Inflammatory macrophage treated with lipopolysaccharide for 4 hours (primary cell): ENCODE measurements around the gene FGD5.

Experiments
- DNase-seq: peaks from one replicate; pipeline ENCODE4 v3.0.0-alpha.2; 2020

Gene FGD5

DNA sequence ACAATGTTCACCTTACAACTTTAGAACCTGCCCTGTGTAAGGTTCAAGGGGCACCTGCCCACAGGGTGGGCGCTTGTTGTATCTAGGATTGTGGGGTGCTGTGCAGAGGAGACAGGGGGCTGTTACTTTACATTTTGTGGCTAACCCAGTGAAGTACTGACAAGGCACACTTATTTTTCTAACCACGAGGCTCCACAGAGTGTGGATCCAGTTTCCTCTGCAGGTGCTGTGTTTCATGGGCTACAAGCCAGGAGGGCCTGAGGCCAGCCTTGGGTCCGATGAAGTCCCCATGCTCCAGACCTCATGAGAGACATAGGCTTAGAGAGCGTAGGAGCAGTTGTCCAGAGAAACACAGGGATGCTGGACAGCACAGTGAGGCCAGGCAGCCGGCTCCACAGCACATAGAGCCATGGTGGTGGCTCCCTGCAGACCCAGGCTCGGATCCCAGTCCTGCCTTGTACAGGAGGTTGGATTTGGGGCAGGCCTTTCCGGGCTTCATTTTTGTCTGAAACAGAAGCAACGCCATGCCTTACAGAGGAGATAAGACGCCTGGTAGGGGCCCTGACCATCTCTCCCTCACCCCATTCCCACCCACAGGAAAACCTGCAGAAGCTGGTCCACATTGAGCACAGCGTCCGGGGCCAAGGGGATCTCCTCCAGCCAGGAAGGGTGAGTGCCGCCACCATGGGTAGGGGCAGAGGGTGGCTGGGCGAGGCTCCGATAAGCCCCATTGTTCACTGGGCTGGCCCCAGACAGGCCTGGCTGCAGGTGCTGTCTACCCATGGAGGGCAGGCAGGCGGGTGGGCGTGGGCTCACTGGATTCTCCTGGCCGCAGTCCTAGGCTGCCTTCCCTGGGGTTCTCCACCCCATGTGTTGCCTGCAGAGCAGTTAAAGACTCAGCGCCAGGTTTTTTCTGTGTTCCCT lies 88.5 kb downstream of the FGD5 start:
- DNase-seq, result no peak

DNA sequence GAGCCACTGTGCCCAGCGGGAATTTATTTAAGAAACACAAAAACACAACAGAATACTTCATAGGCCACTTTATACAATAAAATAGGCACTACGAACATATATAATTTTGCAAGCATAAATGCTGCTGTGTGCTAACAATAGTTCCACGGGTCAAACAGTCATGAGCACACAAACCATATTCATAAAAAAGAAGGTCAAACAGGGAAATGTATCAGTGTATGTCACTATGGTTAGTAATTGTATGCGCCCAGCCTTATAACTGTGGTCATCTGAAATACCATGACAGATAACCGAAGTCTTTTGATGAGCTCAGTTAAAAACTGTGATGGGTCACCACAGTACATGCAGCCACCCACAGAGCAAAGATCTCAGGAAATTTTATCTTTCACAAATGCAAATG lies 90.5 kb downstream of the FGD5 start:
- no peak for DNase-seq

DNA sequence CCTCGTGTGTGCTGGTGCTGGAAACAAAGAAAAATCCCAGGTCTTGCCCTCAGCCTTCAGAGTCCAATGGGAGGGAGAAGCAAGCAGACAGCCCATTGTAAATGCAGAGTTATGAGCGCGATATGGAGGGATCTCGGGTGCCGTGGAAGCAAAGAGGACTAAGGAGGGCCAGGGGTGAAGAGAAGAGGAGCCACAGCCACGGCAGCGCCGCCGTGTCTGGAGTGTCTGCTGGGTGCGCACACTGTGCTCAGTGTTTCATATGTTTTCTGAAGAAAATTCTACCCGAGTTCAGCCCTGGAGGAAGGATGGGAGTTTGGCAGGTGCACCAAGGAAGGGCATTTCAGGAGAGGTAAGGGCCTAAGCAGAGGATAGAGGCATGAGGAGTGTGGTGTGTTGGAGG lies 92.9 kb downstream of the FGD5 start:
- DNase-seq, result no peak

DNA sequence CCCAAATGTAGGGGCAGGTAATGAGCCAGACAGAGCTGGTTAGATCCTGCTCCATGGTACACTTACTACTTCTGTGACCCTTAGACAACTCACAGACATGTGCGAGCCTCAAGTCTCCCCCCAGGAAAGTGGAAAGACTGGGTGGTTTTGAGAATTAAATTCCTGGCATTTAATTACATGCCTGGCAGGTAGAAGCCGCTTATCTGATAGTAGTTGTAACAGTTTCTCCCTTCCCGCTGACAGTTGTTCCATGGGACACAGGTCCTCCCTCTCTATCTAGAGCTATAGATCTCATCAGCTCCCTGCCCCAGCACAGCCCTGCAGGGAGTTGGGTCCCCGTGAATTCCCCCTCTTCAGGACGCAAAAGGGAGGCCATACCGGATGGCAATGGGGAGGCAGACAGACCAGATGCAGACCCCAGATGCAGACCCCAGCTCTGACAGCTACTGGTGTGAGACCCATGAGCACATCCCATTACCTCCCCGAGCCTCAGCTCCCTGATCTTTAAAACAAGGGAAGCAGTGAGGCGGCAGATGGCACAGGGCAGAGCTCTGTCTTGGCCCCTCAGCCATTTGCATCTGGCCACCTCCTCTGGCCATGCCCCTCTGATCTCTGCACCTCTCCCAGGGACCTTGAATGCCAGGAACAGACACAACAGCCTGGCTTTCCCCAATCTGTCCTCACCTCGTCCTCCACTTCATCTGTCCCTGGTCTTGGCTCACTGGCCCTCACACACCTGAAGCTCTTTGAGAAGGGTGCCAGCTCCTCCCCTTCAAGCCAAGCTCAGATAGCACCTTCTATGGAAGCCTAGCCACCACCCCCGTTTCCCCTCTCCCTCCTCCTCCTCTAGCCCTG lies 94.5 kb downstream of the FGD5 start:
- DNase-seq, result no peak

DNA sequence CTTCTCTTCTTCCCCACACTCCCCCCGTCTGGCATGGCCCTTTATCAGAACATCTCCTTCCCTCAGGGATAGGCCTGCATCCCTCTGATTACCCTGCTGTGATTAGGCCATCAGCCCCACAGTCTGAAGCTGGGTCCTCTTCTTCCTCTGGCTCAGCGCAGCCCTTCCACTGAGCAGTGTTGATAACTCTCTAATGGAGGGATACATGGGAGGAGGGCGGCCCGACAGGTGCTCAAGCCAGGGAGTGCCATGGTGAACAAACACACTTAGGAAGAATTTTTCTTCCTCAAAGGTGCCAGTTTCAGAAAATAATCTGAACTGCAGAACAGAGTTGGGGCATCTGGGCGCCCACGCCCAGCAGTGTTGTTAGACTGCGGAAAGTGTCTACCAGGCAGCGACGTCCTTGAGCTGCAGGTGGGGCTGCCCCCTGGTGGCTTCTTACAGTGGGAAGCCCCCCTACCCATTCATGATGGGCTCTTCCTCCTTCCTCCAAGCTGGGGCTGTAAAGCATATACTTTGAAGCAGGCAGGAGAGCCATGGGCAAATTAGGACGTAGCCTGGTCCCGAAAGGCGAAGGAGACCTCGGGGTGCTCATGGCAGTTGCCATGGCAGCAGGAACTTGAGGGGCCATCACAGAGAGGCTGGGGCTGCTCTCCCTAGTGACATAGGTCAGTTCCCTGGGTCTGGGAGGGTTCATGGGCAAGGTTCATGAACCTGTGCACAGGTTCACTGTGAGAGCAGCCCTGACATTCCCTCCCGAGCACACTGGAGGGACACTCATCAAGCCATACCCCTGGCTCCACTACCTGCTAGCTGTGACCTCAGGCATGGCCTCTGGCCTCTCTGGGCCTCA lies 95.4 kb downstream of the FGD5 start:
- DNase-seq, result no peak

DNA sequence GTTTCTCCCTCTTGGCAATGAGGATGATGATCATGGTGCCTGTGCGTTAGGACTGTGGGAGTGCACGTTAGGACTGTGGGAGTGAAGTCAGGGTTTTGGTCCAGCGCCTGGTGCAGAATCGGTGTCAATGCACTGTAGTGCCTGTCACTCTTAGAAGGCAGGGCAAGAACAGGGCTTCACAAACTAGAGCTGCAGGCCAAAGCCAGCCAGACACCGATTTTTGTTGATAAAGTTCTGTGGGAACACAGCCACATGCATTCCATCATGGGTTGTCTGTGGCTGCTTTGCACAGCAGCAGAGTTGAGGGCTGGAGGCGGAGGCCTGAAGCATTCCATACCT lies 96.0 kb downstream of the FGD5 start:
- no peak for DNase-seq

DNA sequence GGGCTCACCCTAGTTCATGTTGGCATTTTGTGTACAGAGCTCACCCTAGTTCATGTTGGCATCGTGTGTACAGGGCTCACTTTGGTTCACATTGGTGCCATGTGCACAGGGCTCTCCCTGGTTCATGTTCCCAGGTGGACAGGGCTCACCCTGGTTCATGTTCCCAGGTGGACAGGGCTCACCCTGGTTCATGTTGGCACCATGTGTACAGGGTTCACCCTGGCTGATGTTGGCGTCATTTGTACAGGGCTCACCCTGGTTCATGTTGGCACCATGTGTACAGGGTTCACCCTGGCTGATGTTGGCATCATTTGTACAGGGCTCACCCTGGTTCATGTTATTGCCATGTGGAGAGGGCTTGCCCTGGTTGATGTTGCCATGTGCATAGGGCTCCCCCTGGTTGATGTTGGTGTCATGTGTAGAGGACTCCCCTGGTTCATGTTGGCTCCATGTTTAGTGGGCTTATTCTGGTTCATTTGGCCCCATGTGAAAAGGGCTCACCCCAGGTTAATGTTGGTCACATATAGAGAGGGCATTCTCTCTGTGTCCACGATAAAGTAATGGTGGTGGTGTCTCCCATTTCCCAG lies 97.0 kb downstream of the FGD5 start:
- DNase-seq, result no peak

DNA sequence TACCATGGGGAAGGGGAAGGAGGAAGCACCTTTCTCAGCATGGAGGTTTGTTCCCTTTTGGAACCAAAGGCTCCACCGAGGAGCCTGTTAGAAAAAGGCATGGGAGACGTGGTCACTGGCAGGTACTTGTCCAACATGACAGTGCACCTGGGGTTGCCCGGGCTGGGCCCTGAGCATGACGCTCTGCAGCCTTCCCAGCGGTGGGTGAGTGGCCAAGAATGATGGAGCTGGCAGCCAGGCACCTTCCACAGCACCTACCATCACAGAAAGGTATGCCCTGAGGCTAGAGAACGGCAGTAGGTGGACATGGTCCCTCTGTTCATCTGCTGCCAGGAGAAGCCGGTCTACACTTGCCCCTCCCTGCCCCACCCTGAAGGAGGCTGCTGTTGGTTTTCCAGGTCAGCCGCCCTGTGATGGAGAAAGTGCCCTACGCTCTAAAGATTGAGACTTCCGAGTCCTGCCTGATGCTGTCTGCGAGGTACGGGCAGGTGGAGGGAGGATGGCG lies 99.6 kb downstream of the FGD5 start:
- DNase-seq, result no peak

DNA sequence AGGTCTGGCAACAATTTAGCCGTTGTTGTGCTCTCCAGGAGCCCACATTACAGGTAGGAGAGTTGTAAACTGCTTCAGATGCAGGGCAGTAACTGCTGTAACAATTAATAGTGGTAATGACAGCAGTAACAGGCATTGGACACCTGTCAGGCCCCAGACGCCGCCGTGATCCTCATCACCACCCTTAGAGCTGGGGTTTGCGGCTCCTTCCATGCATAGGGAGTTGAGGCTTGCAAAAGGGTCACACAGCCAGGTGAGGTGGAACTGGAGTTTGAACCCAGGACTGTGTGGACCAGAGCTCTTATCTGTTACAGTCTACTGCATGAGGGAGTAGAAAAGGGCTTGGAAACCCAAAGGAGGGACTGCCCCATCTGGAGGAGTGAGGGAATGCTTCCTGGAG lies 101.8 kb downstream of the FGD5 start:
- no peak for DNase-seq

DNA sequence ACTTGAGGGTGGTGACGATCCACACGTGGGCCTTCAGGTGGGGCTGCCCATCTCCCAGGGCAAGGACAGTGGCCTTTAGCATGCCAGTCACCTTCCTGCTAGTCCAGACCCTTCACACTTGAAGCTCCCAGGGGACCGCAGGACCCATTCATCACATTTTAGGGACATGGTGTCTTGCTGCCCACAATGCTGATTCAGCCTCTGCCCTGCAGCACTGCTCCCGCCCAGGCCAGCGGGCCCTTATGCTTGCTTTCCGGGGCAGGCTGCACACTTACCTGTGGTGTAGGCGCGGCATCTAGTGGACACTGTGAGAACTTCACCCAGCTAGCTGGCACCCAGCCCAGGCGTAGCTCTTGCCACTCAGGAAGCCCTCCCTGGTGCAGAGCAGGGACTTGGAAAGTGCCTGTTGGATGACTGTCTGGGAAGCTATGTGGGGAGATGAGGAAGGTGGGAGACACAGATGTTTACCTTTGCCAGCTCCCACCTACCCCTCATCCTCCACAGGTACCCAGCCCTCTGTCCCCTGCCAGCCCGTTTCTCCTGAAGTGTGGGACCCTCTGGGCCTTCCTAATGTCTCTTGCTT lies 102.4 kb downstream of the FGD5 start:
- DNase-seq, result peak; percentile 70

DNA sequence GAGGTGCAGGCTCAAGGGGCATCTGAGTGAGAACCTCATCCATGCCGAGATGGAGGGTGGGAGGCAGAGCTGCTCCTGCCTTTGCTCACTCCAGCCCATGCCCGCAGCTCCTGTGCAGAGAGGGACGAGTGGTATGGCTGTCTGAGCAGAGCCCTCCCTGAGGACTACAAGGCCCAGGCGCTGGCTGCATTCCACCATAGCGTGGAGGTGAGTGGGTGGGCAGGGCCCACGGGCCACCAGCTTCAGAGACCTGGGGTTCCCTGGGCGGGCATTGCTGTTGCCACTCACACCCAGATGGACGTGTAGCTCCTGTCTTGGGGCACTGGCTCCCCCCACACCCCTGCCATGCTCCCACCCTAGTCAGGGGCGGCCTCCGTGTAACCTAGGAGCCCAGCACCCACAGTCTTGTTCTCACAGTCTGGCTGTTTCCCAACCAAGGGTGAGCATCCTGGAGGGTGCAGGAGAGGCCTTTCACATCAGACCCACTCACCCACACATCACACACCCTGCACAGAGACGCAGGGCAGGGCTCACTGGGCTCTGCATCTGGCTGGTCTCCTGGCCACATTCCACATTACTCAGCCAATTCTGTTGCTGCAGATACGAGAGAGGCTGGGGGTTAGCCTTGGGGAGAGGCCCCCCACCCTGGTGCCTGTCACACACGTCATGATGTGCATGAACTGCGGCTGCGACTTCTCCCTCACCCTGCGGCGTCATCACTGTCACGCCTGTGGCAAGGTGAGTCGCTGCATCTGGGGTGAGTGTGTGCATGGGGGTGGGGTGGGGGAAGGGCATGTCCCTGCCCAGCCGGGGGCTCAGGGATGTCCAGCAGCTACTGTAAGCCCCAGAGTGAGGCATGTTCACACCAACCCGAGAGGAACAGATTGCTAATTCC lies 103.3 kb downstream of the FGD5 start:
- no peak for DNase-seq

DNA sequence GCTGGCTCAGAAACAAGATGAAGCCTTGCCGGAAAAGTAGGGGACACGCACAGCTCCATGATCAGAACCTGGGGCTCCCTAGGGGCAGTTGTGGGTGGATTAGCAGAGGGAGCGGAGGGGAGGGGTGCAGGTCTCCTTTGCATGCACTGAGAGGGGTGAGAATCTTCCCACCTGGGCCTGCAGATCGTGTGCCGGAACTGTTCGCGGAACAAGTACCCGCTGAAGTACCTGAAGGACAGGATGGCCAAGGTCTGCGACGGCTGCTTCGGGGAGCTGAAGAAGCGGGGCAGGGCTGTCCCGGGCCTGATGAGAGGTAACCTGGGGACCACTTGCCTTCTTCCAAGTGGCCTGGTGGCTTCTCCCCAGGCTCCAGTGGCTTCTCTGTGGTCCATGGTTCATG lies 104.1 kb downstream of the FGD5 start:
- no peak for DNase-seq

DNA sequence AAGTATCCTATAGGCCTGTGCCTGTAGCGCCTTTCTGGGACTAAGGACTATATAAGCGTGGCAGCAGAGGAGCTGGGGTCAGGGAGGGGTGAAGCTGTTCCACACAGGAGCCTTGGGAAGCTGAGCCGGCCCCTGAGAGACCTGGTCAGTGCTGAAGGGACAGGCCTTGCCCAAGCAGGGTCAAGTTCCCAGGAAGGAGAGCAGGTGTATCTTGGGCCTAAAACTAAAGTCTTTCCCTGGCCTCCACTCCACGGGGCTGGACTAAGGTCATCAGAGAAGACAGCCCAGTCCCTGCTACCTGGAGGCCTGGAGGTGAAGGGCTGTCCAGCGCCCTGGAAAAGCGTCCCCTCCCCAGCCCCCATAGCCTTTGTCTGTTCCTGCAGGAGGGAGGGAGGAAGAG lies 104.7 kb downstream of the FGD5 start:
- DNase-seq, result no peak

DNA sequence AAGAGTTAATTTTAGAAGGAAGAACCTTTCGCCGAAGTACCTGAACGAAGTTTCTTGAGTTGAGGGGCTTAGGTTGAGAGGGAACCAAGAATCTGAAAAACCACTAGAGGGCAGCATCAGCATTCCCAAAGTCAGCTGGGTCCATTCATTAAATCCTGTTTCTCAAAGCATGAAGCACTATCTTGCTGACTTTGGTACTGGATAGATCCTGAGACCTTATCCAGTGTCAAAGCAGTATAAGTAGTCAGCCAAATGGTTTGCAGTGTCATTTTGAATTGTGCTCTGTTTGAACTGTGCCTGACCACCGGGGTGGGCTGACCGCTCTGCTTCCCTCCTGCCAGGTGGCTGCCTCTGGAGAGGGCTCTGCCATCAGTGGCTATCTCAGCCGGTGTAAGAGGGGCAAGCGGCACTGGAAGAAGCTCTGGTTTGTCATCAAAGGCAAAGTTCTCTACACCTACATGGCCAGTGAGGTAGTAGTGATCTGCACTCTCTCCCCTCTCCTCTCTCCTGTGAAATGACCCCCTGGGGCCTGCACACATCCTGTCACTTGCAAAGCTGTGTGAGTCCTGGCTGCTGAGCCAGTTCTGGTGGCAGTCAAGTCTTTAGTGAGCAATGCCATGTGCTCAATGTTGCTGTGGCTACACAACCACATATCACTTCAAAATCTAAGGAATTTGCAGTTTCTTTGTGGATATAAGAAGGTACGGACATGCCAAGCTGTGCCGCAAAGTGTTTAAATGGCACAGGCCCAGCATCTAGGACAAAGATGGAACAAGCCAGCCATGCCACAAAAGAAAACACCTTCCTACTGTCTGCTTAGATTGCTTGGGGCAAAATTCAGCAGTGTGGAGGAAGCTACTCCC lies 107.2 kb downstream of the FGD5 start:
- peak; percentile 56 for DNase-seq

DNA sequence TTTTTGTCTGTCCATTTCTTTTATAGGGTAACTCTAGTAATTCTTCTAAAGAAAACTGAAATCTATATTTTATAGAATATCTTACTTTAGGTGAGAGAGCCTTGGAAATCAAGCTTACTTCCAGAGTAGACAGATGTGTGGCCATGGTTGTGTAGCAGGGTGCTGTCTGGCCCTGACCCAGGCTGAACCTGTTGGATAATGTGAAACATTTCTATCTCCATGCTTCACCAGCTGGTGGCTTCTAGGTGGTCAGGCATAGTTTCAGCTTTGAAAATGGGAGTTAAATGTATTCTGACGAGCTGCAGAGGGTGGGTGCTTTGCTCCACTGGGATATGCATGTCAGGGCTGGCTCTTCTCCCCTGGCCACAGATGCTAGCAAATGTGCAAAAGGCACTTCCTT lies 107.8 kb downstream of the FGD5 start:
- no peak for DNase-seq

DNA sequence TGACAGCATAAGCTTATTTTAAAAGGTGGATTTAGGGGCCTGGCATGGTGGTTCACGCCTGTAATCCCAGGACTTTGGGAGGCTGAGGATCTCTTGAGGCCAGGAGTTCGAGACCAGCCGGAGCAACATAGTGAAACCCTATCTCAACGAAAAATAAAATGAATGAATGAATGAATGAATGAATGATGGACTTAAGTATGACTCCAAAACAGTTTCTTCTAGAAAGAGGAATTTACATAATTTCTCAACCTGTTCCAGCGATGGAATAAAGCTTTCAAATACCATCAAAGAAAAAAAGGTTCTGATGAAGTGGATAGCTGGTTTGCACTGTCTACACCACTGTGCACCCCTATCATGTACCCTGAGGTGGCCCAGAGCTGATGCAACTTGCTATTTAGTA lies 108.5 kb downstream of the FGD5 start:
- DNase-seq, result no peak

DNA sequence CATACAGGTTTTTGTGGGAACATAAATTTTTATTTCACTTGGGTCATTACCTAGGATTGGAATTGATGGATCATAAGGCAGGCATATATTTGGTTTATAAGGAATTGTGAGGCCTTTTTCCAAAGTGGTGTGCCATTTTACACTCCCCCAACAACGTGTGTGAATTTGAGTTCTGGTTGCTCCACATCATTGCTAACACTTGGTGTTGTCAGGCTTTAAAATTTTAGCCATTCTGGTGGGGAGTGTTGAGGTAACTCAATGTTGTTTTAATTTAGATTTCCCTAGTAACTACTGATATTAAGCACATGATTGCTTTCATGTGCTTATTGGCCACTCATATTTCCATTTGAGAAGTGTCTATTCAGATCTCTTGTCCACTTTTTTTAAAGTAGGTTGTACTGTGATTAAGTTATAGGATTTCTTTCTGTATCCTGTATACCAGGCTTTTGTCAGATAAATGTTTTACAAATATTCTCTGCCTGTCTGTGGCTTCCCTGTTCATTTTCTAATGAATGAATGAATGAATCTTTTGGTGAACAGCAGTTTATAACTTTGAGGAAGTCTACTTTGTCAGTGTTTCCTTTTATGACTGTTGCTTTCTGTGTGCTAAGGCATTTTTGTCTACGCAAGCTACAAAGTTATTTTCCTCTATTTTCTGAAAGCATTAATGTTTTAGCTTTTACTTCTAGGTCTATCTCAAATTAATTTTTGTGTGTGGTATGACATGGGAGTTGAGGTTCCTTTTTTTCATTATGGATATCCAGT lies 110.7 kb downstream of the FGD5 start:
- DNase-seq, result peak; percentile 36

DNA sequence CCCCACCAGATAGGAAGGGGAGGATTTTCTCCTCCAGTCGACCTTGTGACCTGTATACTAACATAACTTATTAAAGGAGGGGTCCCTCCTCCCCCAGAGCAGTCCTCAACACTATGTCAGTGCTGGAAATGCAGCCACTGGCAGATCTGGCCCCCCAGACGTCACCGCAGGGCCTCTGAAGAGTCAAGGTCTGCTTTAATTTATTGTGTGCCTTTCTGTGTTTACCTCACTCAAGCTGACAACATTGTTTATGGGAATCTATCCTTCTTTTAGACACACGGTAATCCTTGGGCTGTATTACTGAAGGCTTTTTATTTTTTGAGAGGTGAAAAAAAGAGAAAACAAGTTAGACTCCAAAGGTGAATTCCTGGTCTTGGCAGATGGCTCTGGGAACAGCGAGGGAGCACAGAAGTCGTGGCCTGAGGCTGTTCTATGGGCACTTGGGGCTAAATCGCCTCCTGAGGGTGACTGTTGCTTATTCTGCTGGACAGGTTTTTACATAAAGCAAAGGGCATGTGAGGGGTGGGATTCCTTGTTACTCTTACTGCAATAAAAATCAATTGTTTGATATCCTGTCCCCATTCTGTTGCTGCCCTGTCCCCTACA lies 115.2 kb downstream of the FGD5 start:
- DNase-seq, result no peak
